ENCODE results near the gene HOXA11.

HOXA11 gene

DNA sequence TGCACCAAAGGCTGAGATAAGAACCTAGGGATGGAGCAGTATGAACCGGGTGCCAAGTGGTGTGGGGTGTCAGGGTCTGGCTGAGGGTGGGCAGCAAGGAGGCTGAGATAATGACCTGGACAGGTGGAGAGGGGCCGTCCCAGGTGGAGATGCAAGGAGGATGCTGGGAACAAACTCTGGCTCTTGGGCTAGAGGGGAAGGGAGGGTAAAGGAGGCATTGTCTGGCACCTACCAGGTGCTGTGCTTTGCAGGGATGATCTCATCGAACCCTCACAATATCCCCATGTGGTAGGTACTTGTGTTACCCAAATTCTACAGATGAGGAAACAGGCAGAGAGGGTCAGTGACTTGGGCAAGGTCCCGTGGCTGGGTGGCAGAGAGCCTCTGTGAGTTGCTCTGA lies 34.8 kb upstream of the HOXA11 start:
- H3K9me3 ChIP-seq (ENCODE audit: control extremely low read depth in 1 of 5, control insufficient read depth in 4 of 5, insufficient read depth in 2 of 5, low read depth in 1 of 5, low read length in 4 of 5) = no peaks in the 10 kb centered on the region
- H3K27ac ChIP-seq (ENCODE audit: insufficient read depth in 1 of 2, low read depth in 1 of 2, low read length in 2 of 2, poor library complexity in 1 of 2, severe bottlenecking in 2 of 2) = no peak overlapping the region
- ChIA-PET CTCF (interaction anchor here (1.3 to 2.1 kb wide), 3 partner anchors 9 to 40 kb away, joined by 3 to 12 read pairs (median 8); no protein-coding TSS in a partner anchor), POLR2A (no interaction called here)
- H3K36me3 ChIP-seq (ENCODE audit: control insufficient read depth in 4 of 4, insufficient read depth in 4 of 4, low read length in 3 of 4) = no peaks in the 10 kb centered on the region
- no peak for DNase-seq
- H3K27me3 ChIP-seq (replicated peaks in 2 of 5; ENCODE audit: control insufficient read depth in 4 of 5, insufficient read depth in 5 of 5, low read length in 4 of 5) = peaks cover 33 to 94% (median 63%) of the 10 kb centered on the region in 5 experiments
- 64% methylated on average over 3 of the region's 4 CpGs for WGBS (ENCODE audit: insufficient coverage)
- no peak overlapping the region for H3K4me3 ChIP-seq (ENCODE audit: control insufficient read depth in 1 of 7, extremely low read depth in 1 of 7, insufficient read depth in 4 of 7, low read depth in 2 of 7, low read length in 6 of 7)
- H3K4me1 ChIP-seq (ENCODE audit: control extremely low read depth in 1 of 4, control insufficient read depth in 4 of 4, insufficient read depth in 4 of 4, low read length in 3 of 4) = peaks cover 0 to 14% (median 8%) of the 10 kb centered on the region in 4 experiments

DNA sequence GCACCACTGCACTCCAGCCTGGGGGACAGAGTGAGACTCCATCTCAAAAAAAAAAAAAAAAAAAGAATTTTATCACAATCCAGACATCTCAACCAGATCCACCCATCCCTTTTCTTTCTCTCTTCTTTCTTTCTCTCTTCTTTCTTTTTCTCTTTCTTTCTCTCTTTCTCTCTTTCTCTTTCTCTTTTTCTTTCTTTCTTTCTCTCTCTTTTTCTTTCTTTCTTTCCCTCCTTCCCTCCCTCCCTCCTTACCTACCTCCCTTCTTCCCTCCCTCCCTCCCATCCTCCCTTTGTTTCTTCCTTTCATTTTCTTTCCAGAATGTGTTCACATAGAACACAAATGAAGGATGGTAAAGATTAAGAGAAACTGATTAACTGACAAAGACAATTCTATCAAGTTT lies 32.9 kb upstream of the HOXA11 start:
- Histone ChIP-seq H3K4me1 (ENCODE audit: control extremely low read depth in 1 of 4, control insufficient read depth in 4 of 4, insufficient read depth in 4 of 4, low read length in 3 of 4) (peaks cover 0 to 18% (median 12%) of the 10 kb centered on the region in 4 experiments), H3K4me3 (ENCODE audit: control insufficient read depth in 1 of 7, extremely low read depth in 1 of 7, insufficient read depth in 4 of 7, low read depth in 2 of 7, low read length in 6 of 7) (no peak overlapping the region), H3K27ac (ENCODE audit: insufficient read depth in 1 of 2, low read depth in 1 of 2, low read length in 2 of 2, poor library complexity in 1 of 2, severe bottlenecking in 2 of 2) (no peak overlapping the region), H3K36me3 (ENCODE audit: control insufficient read depth in 4 of 4, insufficient read depth in 4 of 4, low read length in 3 of 4) (no peaks in the 10 kb centered on the region), H3K27me3 (replicated peaks in 2 of 5; ENCODE audit: control insufficient read depth in 4 of 5, insufficient read depth in 5 of 5, low read length in 4 of 5) (peaks cover 17 to 94% (median 55%) of the 10 kb centered on the region in 5 experiments), H3K9me3 (ENCODE audit: control extremely low read depth in 1 of 5, control insufficient read depth in 4 of 5, insufficient read depth in 2 of 5, low read depth in 1 of 5, low read length in 4 of 5) (no peaks in the 10 kb centered on the region)
- ChIA-PET CTCF (interaction anchor here (1.0 to 2.1 kb wide), 5 partner anchors 7 to 702 kb away, joined by 3 to 12 read pairs (median 3); no protein-coding TSS in a partner anchor), POLR2A (no interaction called here)
- DNase-seq = no peak

DNA sequence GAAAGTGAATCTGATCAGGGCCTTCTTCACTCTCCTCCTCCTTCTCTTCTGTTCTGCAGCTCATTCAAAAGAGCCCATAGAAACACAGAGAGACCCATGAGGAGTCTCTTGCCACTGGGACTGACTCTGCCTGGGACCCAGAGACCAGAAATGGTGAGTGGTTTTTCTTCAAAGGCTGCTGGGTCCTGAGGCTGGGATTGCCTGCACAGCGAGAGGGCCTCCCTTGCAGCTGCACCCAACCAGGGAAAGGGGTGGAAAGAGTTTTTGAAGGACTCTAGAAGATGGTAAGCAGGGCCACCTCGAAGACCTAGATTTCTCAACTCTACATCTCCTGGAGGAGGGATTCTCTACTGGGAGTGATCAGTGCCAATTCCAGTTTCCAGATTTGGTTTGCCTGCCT lies 30.3 kb upstream of the HOXA11 start:
- no peak for DNase-seq
- peaks cover 14 to 94% (median 51%) of the 10 kb centered on the region in 5 experiments for H3K27me3 ChIP-seq (replicated peaks in 2 of 5; ENCODE audit: control insufficient read depth in 4 of 5, insufficient read depth in 5 of 5, low read length in 4 of 5)
- no peak overlapping the region for H3K27ac ChIP-seq (ENCODE audit: insufficient read depth in 1 of 2, low read depth in 1 of 2, low read length in 2 of 2, poor library complexity in 1 of 2, severe bottlenecking in 2 of 2)

DNA sequence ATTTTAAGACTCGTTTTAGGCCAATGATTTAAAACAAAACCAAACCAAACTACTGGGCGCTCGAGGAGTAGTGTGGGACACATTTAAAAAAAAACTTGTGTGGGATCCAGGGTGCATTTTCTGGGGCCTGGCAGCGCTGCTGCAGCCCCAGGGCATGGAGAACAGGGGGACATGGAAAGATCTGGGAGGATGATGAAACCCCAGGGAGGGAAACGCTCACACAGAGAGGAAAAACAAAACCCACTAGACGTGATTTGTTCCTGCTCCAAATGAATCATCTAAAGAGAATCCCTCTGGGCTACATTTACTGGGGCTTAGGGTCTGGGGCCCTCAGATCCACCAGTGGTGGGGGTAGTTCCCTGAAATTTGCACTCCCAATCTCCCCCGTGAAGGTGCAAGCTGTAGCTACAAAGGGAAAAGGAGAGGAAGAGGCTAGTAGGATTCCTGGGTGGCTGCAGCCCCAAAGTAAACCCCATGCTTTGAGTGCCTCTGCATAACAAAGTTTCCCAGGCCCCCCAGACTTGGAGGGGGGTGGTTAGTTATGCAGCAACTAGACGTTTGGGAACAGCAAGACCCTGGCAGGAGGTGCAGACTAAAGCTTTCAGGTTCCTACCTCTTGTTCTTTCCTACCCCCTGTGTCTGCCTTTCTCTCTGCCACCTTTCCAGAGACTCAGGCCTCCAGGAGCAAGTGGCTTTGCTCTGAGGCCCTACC lies 29.4 kb upstream of the HOXA11 start:
- Histone ChIP-seq H3K27ac (ENCODE audit: insufficient read depth in 1 of 2, low read depth in 1 of 2, low read length in 2 of 2, poor library complexity in 1 of 2, severe bottlenecking in 2 of 2) (no peak overlapping the region), H3K36me3 (ENCODE audit: control insufficient read depth in 4 of 4, insufficient read depth in 4 of 4, low read length in 3 of 4) (no peaks in the 10 kb centered on the region), H3K4me3 (ENCODE audit: control insufficient read depth in 1 of 7, extremely low read depth in 1 of 7, insufficient read depth in 4 of 7, low read depth in 2 of 7, low read length in 6 of 7) (no peak overlapping the region), H3K27me3 (replicated peaks in 2 of 5; ENCODE audit: control insufficient read depth in 4 of 5, insufficient read depth in 5 of 5, low read length in 4 of 5) (peaks cover 14 to 94% (median 51%) of the 10 kb centered on the region in 5 experiments), H3K9me3 (ENCODE audit: control extremely low read depth in 1 of 5, control insufficient read depth in 4 of 5, insufficient read depth in 2 of 5, low read depth in 1 of 5, low read length in 4 of 5) (no peaks in the 10 kb centered on the region), H3K4me1 (ENCODE audit: control extremely low read depth in 1 of 4, control insufficient read depth in 4 of 4, insufficient read depth in 4 of 4, low read length in 3 of 4) (peaks cover 0 to 19% (median 15%) of the 10 kb centered on the region in 4 experiments)
- WGBS (ENCODE audit: insufficient coverage) = 90% methylated on average over 5 of the region's 8 CpGs
- ChIA-PET POLR2A (no interaction called here), CTCF (interaction anchor here (1.1 kb wide), 1 partner anchor 10 kb away, joined by 3 read pairs; no protein-coding TSS in a partner anchor)
- DNase-seq = no peak

More for the DNA sequence above, 30.3 kb upstream of the HOXA11 start:
- Histone ChIP-seq H3K9me3 (ENCODE audit: control extremely low read depth in 1 of 5, control insufficient read depth in 4 of 5, insufficient read depth in 2 of 5, low read depth in 1 of 5, low read length in 4 of 5) (no peaks in the 10 kb centered on the region), H3K36me3 (ENCODE audit: control insufficient read depth in 4 of 4, insufficient read depth in 4 of 4, low read length in 3 of 4) (no peaks in the 10 kb centered on the region), H3K4me1 (ENCODE audit: control extremely low read depth in 1 of 4, control insufficient read depth in 4 of 4, insufficient read depth in 4 of 4, low read length in 3 of 4) (peaks cover 0 to 24% (median 16%) of the 10 kb centered on the region in 4 experiments), H3K4me3 (ENCODE audit: control insufficient read depth in 1 of 7, extremely low read depth in 1 of 7, insufficient read depth in 4 of 7, low read depth in 2 of 7, low read length in 6 of 7) (no peak overlapping the region)
- ChIA-PET CTCF (interaction anchor here (1.0 to 1.1 kb wide), 2 partner anchors 10 to 704 kb away, joined by 3 read pairs; no protein-coding TSS in a partner anchor), POLR2A (no interaction called here)
- WGBS (ENCODE audit: insufficient coverage) = 100% methylated on average over 1 of the region's 2 CpGs

DNA sequence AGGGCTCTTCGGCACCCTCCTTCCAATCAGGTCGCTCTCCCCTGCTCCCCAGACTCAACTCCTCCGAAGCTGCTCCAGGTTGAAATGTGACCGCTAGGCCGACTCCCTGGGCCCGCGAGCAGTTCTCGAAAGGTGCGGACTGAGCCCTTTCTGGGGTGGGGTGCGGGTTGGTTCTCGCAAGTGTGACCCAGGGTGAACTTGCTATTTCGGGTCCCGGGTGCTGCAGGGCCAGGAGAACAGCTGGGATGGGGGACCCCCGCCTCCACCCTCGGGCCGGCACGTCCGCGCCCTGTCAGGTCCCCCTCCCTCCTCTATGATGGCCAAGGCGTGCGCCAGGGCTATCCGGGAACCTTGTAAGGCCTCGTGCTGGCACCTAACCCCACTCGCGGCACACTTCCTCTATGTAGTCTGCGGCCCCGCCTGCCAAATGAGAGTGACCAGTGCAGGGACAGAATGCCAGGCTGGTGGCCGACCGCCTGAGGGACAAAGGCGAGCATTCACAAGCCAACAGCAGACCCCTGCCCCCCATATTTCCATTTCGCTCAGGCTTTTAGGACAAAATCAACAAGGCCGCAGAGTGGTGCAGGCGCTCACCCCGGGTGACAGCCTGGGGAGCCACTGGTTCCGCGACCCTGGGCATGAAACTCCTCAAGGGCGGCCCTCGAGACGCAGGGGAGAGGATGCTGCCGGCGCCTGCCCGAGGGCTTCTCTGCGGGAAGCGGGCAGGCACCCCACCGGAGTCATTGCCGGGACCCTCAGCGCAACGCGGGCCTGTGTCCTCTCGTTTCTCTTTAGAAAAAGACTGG lies 28.6 kb upstream of the HOXA11 start:
- POLR2A ChIA-PET = no interaction called here

DNA sequence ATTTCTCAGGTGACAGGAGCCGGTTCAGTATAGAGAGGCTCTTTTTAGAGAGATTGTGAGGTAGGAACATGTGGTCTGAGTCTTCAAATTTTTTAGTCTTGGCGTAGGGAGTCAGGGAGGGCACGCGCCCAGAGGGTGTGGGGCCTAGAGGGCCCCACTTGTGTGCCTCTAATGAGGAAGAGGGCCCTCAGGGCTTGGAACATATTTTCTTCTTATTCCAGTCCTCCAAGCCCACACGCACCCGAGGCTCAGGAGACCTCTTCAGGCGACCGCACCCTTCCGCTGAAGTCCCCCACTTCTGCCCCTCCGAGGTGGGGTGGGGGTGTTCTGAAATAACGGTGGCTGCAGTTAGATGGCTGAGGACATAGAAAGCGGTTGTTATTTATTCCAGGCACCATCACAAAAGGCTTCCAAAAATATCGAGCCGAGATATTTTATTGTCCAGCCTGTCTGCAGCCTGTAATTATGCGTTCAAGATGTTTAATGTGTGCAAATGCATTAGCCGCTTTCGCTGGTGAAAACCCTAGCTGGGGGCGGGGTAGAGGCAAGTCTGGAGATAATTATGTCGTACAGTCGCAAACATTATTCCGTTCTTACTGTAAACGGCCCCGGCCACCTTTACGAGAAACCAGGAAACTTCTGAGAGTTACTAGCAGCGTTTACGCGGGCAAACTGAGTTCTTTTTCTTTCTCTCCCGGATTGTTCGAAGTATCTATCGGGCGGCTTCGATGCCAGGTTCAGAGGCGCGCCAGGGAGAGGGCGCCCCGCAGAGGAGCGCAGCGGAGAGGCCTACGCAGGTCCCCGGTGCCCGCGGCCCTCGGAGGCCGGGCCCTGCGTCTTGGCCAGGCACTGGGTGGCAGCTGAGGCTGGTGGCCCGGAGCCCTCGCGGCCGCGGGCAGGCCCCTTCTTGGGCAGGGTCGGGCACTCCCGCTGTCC lies 27.7 kb upstream of the HOXA11 start:
- 6% methylated on average over 24 of the region's 52 CpGs for WGBS (ENCODE audit: insufficient coverage)
- Histone ChIP-seq H3K36me3 (ENCODE audit: control insufficient read depth in 4 of 4, insufficient read depth in 4 of 4, low read length in 3 of 4) (no peaks in the 10 kb centered on the region), H3K27me3 (replicated peaks in 2 of 5; ENCODE audit: control insufficient read depth in 4 of 5, insufficient read depth in 5 of 5, low read length in 4 of 5) (peaks cover 14 to 99% (median 63%) of the 10 kb centered on the region in 5 experiments), H3K4me3 (ENCODE audit: control insufficient read depth in 1 of 7, extremely low read depth in 1 of 7, insufficient read depth in 4 of 7, low read depth in 2 of 7, low read length in 6 of 7) (no peak overlapping the region), H3K9me3 (ENCODE audit: control extremely low read depth in 1 of 5, control insufficient read depth in 4 of 5, insufficient read depth in 2 of 5, low read depth in 1 of 5, low read length in 4 of 5) (no peaks in the 10 kb centered on the region), H3K27ac (ENCODE audit: insufficient read depth in 1 of 2, low read depth in 1 of 2, low read length in 2 of 2, poor library complexity in 1 of 2, severe bottlenecking in 2 of 2) (no peak overlapping the region), H3K4me1 (ENCODE audit: control extremely low read depth in 1 of 4, control insufficient read depth in 4 of 4, insufficient read depth in 4 of 4, low read length in 3 of 4) (peaks cover 0 to 15% (median 12%) of the 10 kb centered on the region in 4 experiments)
- no peak for DNase-seq
- POLR2A ChIA-PET = no interaction called here
- CTCF ChIA-PET = interaction anchor here (0.8 to 2.8 kb wide), 6 partner anchors 10 to 17 kb away, joined by 3 to 8 read pairs (median 4); partner anchors contain the start of gene HOXA13

More for the DNA sequence above, 28.6 kb upstream of the HOXA11 start:
- Histone ChIP-seq H3K9me3 (ENCODE audit: control extremely low read depth in 1 of 5, control insufficient read depth in 4 of 5, insufficient read depth in 2 of 5, low read depth in 1 of 5, low read length in 4 of 5) (no peaks in the 10 kb centered on the region), H3K36me3 (ENCODE audit: control insufficient read depth in 4 of 4, insufficient read depth in 4 of 4, low read length in 3 of 4) (no peaks in the 10 kb centered on the region), H3K4me1 (ENCODE audit: control extremely low read depth in 1 of 4, control insufficient read depth in 4 of 4, insufficient read depth in 4 of 4, low read length in 3 of 4) (peaks cover 0 to 15% (median 12%) of the 10 kb centered on the region in 4 experiments), H3K27ac (ENCODE audit: insufficient read depth in 1 of 2, low read depth in 1 of 2, low read length in 2 of 2, poor library complexity in 1 of 2, severe bottlenecking in 2 of 2) (no peak overlapping the region), H3K4me3 (ENCODE audit: control insufficient read depth in 1 of 7, extremely low read depth in 1 of 7, insufficient read depth in 4 of 7, low read depth in 2 of 7, low read length in 6 of 7) (no peak overlapping the region), H3K27me3 (replicated peaks in 2 of 5; ENCODE audit: control insufficient read depth in 4 of 5, insufficient read depth in 5 of 5, low read length in 4 of 5) (peaks cover 14 to 95% (median 56%) of the 10 kb centered on the region in 5 experiments)
- CTCF ChIA-PET = interaction anchor here (1.0 to 1.5 kb wide), 2 partner anchors 10 to 11 kb away, joined by 3 to 4 read pairs; no protein-coding TSS in a partner anchor
- WGBS (ENCODE audit: insufficient coverage) = 39% methylated on average over 38 of the region's 50 CpGs
- no peak for DNase-seq
